ENCODE results near the gene ALOXE3. TPM values are rescaled to one million over a fixed set of nuclear protein-coding genes. Genes with fewer than 3 reads are reported as not detected.

Gene ALOXE3
- total RNA-seq, 2 experiments from 2014 or later: 0.27 to 0.28 TPM

DNA sequence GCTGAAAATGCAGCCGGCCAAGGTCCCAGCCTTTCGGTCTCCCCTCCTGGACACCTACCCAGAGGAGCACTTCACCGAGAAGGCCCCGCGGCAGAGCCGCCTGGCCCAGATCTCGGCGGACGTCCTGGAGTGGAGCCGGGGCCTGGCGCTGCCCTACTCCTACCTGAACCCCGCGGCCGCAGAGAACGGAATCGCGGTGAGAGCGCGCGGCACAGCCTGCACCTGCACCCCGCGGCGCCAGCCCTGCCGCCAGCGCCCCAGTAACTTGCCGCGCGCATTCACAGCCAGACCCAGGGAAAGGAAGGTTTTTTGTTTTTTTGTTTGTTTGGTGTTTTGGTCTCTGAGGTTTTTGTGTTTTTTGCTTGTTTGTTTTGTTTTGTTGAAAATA lies 46.0 kb downstream of the ALOXE3 start:
- peak overlapping the region; percentile 66 for H3K4me3 Mint-ChIP-seq
- H3K27ac Mint-ChIP-seq: no peak overlapping the region
- no peaks in the 10 kb centered on the region for H3K9me3 Mint-ChIP-seq (ENCODE audit: low read depth)
- DNase-seq (no peak), ATAC-seq (no peak)
- peaks cover 20% of the 10 kb centered on the region for H3K4me1 Mint-ChIP-seq
- intact Hi-C loops (cut with DNase I, micrococcal nuclease): loop anchor here in 1 of 2 experiments (10.0 kb wide), 1 partner anchor 672 kb away; the partner anchor contains the start of gene CCDC42
- peaks cover 31% of the 10 kb centered on the region for H3K27me3 Mint-ChIP-seq
- CTCF ChIA-PET: interaction anchor here (1.4 to 20.9 kb wide), 5 partner anchors 11 to 54 kb away, joined by 3 to 315 read pairs (median 10); partner anchors contain the start of gene ALOXE3
- H3K36me3 Mint-ChIP-seq (ENCODE audit: low read depth): no peaks in the 10 kb centered on the region
- POLR2A ChIA-PET: interaction anchor here (0.6 kb wide), 1 partner anchor 52 kb away, joined by 3 read pairs; the partner anchor contains the start of gene HES7

DNA sequence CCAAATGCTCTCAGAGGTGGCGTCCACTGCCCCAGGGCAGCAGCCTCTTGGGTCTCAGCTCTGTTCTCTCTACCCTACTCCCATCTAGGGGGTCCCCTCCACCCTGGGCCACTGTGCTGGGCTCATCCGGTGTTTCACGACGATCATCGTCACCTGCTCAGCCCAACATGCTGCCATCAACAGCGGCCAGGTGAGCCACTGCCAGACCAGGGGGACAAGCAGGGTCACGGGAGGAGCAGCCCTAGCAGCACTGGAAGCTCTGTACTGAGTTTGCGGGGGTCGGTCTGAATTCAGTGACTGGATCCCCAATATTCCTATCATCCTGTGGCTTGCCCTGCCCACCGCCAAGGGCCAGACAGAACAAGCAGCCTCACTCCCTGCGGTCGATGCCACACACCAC lies 46.8 kb downstream of the ALOXE3 start:
- Mint-ChIP-seq H3K27ac (no peak overlapping the region), H3K27me3 (peaks cover 31% of the 10 kb centered on the region)
- POLR2A ChIA-PET: interaction anchor here (0.6 kb wide), 1 partner anchor 13 kb away, joined by 3 read pairs; no protein-coding TSS in a partner anchor

DNA sequence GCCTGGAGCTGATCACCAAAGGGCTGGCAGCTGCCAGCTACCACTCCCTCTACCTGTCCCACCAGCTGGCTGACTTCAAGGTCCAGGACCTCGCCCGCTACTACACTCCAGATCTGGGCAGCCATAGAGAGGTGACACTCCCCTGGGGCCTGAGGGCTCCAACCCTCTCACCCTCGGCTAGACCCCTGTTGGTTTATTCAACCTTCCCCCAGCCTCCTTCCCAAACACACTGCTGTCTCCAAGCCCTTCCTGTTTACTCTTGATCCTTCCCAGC lies 48.8 kb downstream of the ALOXE3 start:
- ChIA-PET CTCF (interaction anchor here (0.6 to 20.9 kb wide), 6 partner anchors 8 to 177 kb away, joined by 3 to 315 read pairs (median 12); partner anchors contain the start of gene ALOXE3), POLR2A (interaction anchor here (0.5 kb wide), 1 partner anchor 181 kb away, joined by 4 read pairs; no protein-coding TSS in a partner anchor)
- H3K4me3 Mint-ChIP-seq: no peak overlapping the region
- H3K9me3 Mint-ChIP-seq (ENCODE audit: low read depth): no peaks in the 10 kb centered on the region
- H3K4me1 Mint-ChIP-seq: peaks cover 20% of the 10 kb centered on the region
- intact Hi-C loops (cut with DNase I, micrococcal nuclease): no loop called here
- H3K27ac Mint-ChIP-seq: no peak overlapping the region
- DNase-seq: no peak
- no peaks in the 10 kb centered on the region for H3K36me3 Mint-ChIP-seq (ENCODE audit: low read depth)
- H3K27me3 Mint-ChIP-seq: peaks cover 26% of the 10 kb centered on the region
- ATAC-seq: no peak

More for the DNA sequence above, 46.8 kb downstream of the ALOXE3 start:
- Mint-ChIP-seq H3K36me3 (ENCODE audit: low read depth) (no peaks in the 10 kb centered on the region), H3K9me3 (ENCODE audit: low read depth) (no peaks in the 10 kb centered on the region), H3K4me3 (no peak overlapping the region), H3K4me1 (peaks cover 20% of the 10 kb centered on the region)
- DNase-seq: no peak
- CTCF ChIA-PET: interaction anchor here (0.6 to 20.9 kb wide), 9 partner anchors 8 to 217 kb away, joined by 3 to 315 read pairs (median 4); partner anchors contain the start of genes ALOXE3, RANGRF and RNF227
- no peak for ATAC-seq
- intact Hi-C loops (cut with DNase I, micrococcal nuclease): loop anchor here in 1 of 2 experiments (10.0 kb wide), 1 partner anchor 673 kb away; the partner anchor contains the start of gene CCDC42

DNA sequence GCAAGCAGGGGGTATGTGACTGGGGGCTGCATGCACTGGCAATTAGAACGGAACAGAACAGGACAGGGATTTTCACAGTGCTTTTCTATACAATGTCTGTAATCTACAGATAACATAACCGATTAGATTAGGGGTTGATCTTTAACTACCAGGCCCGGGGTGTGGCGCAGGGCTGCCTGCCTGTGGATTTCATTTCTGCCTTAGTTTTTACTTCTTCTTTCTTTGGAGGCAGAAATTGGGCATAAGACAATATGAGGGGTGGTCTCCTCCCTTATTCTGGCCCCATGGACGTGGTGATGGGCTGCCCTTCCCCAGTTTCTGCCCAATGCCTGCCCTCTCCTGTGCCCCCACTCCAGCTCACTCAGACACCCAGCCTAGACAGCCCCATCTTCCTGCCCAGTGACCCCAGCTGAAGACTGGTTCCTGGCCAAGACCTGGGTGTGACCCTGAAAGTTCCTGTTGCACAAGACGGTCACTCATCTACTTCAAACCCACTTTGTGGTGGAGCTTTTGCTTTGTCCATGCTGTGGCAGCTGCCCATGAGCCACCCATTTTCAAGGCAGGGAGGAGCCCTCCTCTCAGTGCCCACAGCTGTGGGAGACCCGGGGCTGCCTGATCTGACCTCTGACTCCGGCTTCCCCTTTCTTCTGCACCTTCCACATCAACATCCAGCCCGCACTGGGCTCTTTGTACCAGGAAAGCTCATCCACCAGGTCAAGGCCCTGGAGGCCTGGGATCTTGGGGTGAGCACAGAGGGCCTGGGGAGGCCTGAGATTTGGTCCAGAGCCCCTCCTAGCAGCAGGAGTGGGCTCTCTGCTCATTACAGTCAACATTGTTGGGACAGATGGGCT lies 49.4 kb downstream of the ALOXE3 start:
- Mint-ChIP-seq H3K27ac (no peak overlapping the region), H3K4me3 (no peak overlapping the region), H3K36me3 (ENCODE audit: low read depth) (no peaks in the 10 kb centered on the region), H3K9me3 (ENCODE audit: low read depth) (no peaks in the 10 kb centered on the region), H3K27me3 (peaks cover 24% of the 10 kb centered on the region), H3K4me1 (peaks cover 15% of the 10 kb centered on the region)
- ChIA-PET CTCF (interaction anchor here (0.6 to 20.9 kb wide), 6 partner anchors 8 to 178 kb away, joined by 3 to 315 read pairs (median 8); no protein-coding TSS in a partner anchor), POLR2A (interaction anchor here (0.5 kb wide), 1 partner anchor 182 kb away, joined by 4 read pairs; no protein-coding TSS in a partner anchor)
- DNase-seq (no peak), ATAC-seq (no peak)
- intact Hi-C loops (cut with DNase I, micrococcal nuclease): no loop called here

DNA sequence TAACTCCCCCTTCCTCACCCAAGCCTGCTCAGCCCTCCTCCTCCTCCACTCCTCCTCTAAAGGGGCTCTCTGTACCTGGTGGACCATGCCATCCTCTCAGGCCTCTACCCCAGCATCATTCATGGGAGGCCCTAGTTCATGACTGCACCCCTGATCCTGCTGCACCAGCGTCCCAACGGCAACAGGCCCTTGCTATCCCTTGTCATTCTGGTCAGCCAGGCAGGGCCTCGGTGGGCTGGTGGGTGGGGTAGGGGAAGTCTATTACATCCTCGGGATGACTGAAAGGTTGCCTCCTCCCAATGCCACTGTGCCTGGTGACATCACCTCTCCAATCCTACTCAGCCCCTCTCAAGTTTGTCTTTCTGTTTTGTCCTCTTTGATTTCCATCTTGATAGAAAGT lies 50.5 kb downstream of the ALOXE3 start:
- H3K4me1 Mint-ChIP-seq: peaks cover 4% of the 10 kb centered on the region
- no peaks in the 10 kb centered on the region for H3K9me3 Mint-ChIP-seq (ENCODE audit: low read depth)
- ChIA-PET CTCF (interaction anchor here (0.6 to 20.9 kb wide), 2 partner anchors 7 to 105 kb away, joined by 3 to 315 read pairs; no protein-coding TSS in a partner anchor), POLR2A (no interaction called here)
- H3K27me3 Mint-ChIP-seq: peaks cover 23% of the 10 kb centered on the region
- intact Hi-C loops (cut with DNase I, micrococcal nuclease): no loop called here
- no peak for DNase-seq
- no peak overlapping the region for H3K27ac Mint-ChIP-seq
- no peaks in the 10 kb centered on the region for H3K36me3 Mint-ChIP-seq (ENCODE audit: low read depth)
- no peak for ATAC-seq
- no peak overlapping the region for H3K4me3 Mint-ChIP-seq

DNA sequence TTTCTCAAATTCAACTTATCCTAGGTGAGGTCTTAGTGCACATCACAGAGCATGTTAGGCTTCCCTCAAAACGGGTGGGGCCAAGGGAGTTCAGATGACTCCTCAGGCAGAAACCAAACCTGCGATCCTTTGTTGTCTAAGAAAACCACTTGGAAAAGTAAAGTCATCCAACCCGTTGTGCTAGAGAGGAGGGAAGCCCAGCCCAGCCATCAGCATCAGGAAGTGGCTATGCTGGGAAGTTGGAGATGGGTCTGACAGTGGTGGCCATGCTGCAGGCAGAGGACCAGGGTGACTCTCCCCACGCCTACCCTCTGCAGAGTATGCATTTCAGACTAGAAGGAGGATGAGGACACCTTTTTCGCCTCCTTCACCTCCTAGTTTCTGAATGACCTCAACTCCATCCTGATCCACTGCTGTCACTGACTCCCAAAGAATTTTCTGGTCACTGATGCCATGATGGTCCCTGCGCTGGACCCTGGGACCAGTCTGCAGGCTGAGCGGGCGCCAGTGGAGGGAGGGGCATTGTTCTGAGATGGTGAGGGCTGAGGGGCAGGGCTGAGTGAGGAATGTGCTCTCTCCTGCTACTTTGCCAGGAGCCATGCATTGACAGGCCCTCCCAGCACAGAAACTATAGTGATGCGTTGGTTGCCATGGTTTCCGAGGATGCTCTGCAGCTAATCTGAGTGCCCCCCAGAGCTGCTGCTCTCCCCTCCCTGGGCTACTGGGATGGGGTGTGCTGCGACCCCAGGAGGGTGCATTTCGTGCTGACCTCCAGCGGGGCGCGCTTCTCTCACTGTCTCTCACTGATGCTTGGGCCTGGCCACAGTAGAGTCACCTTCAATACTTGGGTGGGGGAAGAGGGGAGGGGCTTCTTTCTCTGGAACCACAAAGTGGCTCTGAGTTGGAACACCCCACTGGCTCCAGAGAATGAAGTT lies 51.2 kb downstream of the ALOXE3 start:
- ATAC-seq (no peak), DNase-seq (no peak)
- Mint-ChIP-seq H3K27me3 (peaks cover 26% of the 10 kb centered on the region), H3K27ac (no peak overlapping the region), H3K4me3 (no peak overlapping the region), H3K36me3 (ENCODE audit: low read depth) (no peaks in the 10 kb centered on the region), H3K4me1 (no peaks in the 10 kb centered on the region), H3K9me3 (ENCODE audit: low read depth) (no peaks in the 10 kb centered on the region)
- intact Hi-C loops (cut with DNase I, micrococcal nuclease): no loop called here
- CTCF ChIA-PET: interaction anchor here (0.6 to 1.9 kb wide), 2 partner anchors 50 to 52 kb away, joined by 3 to 4 read pairs; no protein-coding TSS in a partner anchor
- POLR2A ChIA-PET: no interaction called here

DNA sequence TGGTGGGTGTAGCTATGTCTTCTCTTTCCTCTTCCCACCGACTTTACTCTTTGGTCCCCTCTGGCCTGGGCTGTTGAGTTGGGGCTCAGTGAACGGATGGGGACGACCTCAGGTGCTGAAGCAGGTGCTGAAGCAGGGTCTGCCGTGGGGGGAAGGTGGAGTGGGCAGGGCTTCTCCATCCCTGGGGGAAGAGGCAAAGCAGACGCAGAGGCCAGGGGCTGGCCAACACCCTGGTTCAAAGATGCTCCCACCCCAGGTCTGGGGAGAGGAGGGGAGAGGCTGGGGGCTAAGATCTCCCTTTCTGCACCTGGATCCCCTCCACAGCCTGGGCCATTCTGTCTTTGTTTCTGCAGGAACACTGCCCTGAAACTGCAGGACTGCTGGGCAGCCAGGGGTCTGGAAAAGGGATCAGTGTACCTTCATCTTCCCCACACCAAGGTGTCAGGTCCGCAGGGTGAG lies 53.7 kb downstream of the ALOXE3 start:
- H3K27me3 Mint-ChIP-seq: peaks cover 38% of the 10 kb centered on the region
- ATAC-seq: no peak
- CTCF ChIA-PET: interaction anchor here (0.6 to 10.2 kb wide), 3 partner anchors 14 to 126 kb away, joined by 3 to 315 read pairs (median 3); partner anchors contain the start of gene ALOX12B

DNA sequence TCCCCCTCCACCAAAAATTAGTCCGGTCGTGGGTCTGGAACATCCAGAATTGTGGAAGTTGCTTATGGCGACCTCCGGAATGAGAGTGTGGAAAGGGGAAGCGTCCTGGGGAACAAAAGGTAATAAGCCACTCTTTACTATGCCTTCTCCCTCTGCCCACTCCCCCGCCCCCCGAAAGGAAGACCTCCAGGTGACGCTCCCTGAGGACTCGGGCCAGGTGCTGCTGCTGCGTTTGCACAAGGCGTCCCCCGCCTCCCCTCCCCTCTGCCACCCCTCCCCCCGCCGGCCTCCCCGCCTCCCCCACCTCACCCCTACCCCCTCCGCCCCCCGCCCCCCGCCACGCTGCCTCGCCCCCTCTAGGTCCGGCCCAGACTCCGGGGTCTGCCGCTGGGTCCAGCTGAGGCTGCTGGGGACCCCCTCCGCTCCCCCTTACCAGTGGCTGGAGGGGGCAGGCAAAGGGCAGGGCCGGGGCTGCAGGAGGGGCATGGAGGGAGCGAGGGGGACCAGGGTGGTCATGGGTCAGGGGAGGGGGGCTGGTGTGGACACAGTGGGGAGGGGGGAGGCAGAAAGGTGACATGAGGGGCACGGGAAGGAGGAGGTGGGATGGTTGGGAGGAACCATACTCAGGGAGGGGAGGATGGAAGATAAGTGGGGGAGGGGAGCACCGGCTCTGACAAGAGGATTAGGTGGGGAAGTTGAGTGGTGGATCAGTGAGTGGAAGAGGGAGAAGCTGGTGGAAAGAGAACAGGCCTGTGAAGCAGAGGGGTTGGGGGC lies 54.4 kb downstream of the ALOXE3 start:
- Mint-ChIP-seq H3K4me1 (no peaks in the 10 kb centered on the region), H3K9me3 (ENCODE audit: low read depth) (no peaks in the 10 kb centered on the region), H3K36me3 (ENCODE audit: low read depth) (no peaks in the 10 kb centered on the region), H3K4me3 (no peak overlapping the region), H3K27me3 (peaks cover 44% of the 10 kb centered on the region), H3K27ac (no peak overlapping the region)
- POLR2A ChIA-PET: no interaction called here
- CTCF ChIA-PET: interaction anchor here (0.7 to 10.2 kb wide), 2 partner anchors 14 to 126 kb away, joined by 3 to 315 read pairs; partner anchors contain the start of gene ALOX12B
- intact Hi-C loops (cut with DNase I, micrococcal nuclease): no loop called here
- ATAC-seq (no peak), DNase-seq (no peak)

More for the DNA sequence above, 53.7 kb downstream of the ALOXE3 start:
- Mint-ChIP-seq H3K36me3 (ENCODE audit: low read depth) (no peaks in the 10 kb centered on the region), H3K4me1 (no peaks in the 10 kb centered on the region), H3K4me3 (no peak overlapping the region), H3K27ac (no peak overlapping the region), H3K9me3 (ENCODE audit: low read depth) (no peaks in the 10 kb centered on the region)
- DNase-seq: no peak
- POLR2A ChIA-PET: no interaction called here
- intact Hi-C loops (cut with DNase I, micrococcal nuclease): no loop called here

DNA sequence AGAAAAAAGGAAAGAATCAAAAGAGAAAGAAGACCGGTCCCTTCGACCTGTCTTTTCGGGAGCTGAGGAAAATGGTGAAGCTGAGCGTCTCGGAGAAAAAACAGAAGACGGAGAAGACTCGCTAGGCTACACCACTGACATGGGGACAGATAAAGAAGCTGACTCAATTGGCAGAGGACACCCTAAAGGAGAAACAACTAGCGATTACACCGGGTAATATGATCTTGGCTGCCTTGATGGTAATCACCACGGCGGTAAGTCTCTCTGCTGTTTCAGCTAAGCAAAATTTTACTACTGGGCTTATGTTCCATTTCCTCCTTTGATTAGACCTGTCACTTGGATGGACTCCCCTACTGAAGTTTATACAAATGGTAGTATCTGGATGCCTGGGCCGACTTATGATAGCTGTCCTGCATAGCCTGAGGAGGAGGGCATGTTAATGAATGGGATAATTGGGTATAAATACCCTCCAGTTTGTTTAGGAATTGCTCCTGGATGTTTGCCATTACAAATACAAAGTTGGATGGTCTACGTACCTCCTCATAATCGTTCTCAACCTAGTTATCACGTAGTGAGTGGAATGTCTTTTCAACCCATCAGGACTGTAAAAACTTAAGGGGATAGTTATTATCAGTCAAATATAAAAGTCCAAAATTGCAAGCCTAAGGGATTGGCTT lies 55.4 kb downstream of the ALOXE3 start:
- Mint-ChIP-seq H3K4me3 (no peak overlapping the region), H3K9me3 (ENCODE audit: low read depth) (no peaks in the 10 kb centered on the region), H3K36me3 (ENCODE audit: low read depth) (no peaks in the 10 kb centered on the region), H3K4me1 (no peaks in the 10 kb centered on the region), H3K27me3 (peaks cover 48% of the 10 kb centered on the region), H3K27ac (no peak overlapping the region)
- no peak for ATAC-seq
- POLR2A ChIA-PET: no interaction called here
- DNase-seq: no peak
- intact Hi-C loops (cut with DNase I, micrococcal nuclease): no loop called here
- CTCF ChIA-PET: interaction anchor here (0.5 to 10.2 kb wide), 13 partner anchors 15 to 289 kb away, joined by 3 to 315 read pairs (median 9); partner anchors contain the start of genes ALOX12B, ALOXE3 and SLC25A35

DNA sequence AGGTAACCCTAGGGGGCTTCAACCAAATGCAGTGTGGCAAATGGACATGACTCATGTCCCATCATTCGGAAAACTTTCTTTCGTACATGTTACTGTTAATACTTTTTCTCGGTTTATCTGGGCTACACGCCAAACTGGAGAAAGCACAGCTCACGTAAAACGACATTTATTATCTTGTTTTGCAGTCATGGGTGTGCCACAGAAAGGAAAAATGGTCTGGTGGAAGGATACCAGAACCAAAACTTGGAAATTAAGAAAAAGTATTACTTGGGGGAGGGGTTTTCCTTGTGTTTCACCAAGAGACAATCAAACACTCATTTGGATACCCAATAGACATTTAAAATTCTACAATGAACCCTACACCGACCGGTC lies 55.9 kb downstream of the ALOXE3 start:
- H3K4me3 Mint-ChIP-seq: no peak overlapping the region
- H3K27ac Mint-ChIP-seq: no peak overlapping the region
- H3K36me3 Mint-ChIP-seq (ENCODE audit: low read depth): no peaks in the 10 kb centered on the region
- no peak for ATAC-seq
- intact Hi-C loops (cut with DNase I, micrococcal nuclease): no loop called here
- no peaks in the 10 kb centered on the region for H3K4me1 Mint-ChIP-seq
- ChIA-PET CTCF (interaction anchor here (0.7 to 10.2 kb wide), 12 partner anchors 16 to 289 kb away, joined by 3 to 315 read pairs (median 10); partner anchors contain the start of genes ALOX12B, ALOXE3 and SLC25A35), POLR2A (no interaction called here)
- DNase-seq: no peak
- H3K9me3 Mint-ChIP-seq (ENCODE audit: low read depth): no peaks in the 10 kb centered on the region
- peaks cover 48% of the 10 kb centered on the region for H3K27me3 Mint-ChIP-seq

Measured in activated CD4-positive, alpha-beta T cell treated with anti-CD3 and anti-CD28 coated beads for 36 hours (primary cell).